ENCODE data around the gene YES1.
"Not testable (repeated sequence)": the region's sequence is repeated elsewhere in the genome, so short reads cannot be mapped to it uniquely, and the experiment has no call there.

Gene YES1

DNA sequence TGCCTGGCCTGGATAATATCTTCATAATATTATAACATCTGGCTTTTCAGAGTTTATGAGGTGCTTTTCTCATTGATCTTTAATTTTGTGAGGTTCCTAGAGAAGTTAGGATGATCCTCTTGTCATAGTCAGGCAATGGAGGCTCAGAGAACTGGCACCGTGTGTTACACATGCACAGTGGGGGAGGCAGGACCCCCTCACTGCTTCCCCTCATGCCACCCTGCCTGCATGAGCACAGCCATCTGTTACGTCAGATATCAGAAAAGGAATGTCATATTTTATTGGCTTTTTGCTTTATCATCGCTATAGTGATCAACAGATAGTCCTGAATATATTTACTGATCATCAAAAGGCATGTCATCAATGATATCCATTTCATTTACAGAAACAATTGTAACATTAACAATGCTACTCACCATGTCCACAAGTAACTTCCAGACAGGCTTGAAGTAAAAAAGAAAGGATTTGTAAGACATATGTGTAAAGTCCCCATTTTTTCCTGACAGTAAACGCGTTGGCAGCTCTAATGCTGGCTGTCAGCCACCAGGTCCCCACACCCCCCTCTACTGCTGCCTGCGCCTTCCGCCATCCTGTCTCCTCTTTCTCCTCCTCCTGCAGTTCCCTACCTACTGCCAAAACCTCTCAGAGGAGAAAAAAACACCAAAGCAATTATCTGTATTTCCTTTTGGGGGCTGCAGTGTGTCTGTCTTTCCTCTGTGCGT lies 118.4 kb downstream of the YES1 start:
- H3K4me3 ChIP-seq (ENCODE audit: low read depth in 1 of 2, low read length in 2 of 2): no peak overlapping the region
- peaks cover 11 to 19% of the 10 kb centered on the region in 2 donors for H3K36me3 ChIP-seq (ENCODE audit: control insufficient read depth in 1 of 2, insufficient read depth in 2 of 2, low read length in 2 of 2)
- no peaks in the 10 kb centered on the region for H3K27me3 ChIP-seq (ENCODE audit: low read depth, low read length)
- H3K9me3 ChIP-seq (ENCODE audit: control insufficient read depth in 1 of 2, low read length in 2 of 2): no peaks in the 10 kb centered on the region
- peaks cover 0 to 7% of the 10 kb centered on the region in 2 donors for H3K4me1 ChIP-seq (ENCODE audit: control insufficient read depth in 1 of 2, insufficient read depth in 2 of 2, low read length in 2 of 2)
- H3K27ac ChIP-seq (ENCODE audit: low read length): no peak overlapping the region

DNA sequence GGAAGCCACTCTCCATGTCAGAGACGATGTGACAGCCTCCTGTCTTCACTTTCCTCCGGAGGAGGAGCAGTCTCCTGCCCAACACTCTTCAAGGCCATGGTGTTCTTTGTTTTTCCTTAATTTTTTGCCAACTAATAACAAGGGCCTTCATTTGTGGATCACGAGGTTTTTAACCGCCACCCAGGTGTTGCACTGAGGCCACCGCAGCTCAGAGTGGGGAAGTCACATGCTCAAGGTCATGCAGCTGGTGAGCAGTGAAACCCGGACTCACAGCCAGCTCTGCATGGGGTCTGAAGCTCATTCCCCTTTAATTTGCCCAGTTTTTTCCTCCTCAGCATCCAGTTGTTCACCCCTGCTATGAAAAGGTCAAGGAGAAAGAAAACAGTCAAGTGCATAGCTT lies 119.2 kb downstream of the YES1 start:
- H3K4me1 ChIP-seq (ENCODE audit: control insufficient read depth in 1 of 2, insufficient read depth in 2 of 2, low read length in 2 of 2): peaks cover 0 to 7% of the 10 kb centered on the region in 2 donors
- peaks cover 11 to 17% of the 10 kb centered on the region in 2 donors for H3K36me3 ChIP-seq (ENCODE audit: control insufficient read depth in 1 of 2, insufficient read depth in 2 of 2, low read length in 2 of 2)
- no peaks in the 10 kb centered on the region for H3K9me3 ChIP-seq (ENCODE audit: control insufficient read depth in 1 of 2, low read length in 2 of 2)
- H3K27me3 ChIP-seq (ENCODE audit: low read depth, low read length): no peaks in the 10 kb centered on the region
- H3K27ac ChIP-seq (ENCODE audit: low read length): no peak overlapping the region
- H3K4me3 ChIP-seq (ENCODE audit: low read depth in 1 of 2, low read length in 2 of 2): no peak overlapping the region

DNA sequence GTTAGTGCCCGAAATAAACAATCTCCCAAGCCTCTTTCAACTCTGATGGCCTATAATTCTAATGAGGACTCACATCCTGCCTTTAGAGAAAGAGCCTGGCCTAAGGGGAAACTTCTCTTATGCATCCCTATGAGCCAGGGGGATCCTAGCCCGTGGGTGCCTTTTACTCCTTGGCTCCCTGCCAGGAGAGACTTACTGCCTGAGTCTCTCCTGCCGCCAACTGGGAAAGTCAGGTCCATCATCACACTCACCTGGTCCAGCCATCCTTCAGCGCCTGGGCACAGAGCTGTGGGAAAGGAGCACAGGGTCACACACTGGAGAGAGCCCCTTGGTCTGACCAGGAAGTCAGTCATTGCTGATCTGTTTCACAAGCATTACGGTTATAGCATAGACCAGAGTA lies 123.7 kb downstream of the YES1 start:
- Histone ChIP-seq H3K36me3 (ENCODE audit: control insufficient read depth in 1 of 2, insufficient read depth in 2 of 2, low read length in 2 of 2) (peaks cover 19 to 27% of the 10 kb centered on the region in 2 donors), H3K4me1 (ENCODE audit: control insufficient read depth in 1 of 2, insufficient read depth in 2 of 2, low read length in 2 of 2) (peaks cover 0 to 2% of the 10 kb centered on the region in 2 donors), H3K4me3 (ENCODE audit: low read depth in 1 of 2, low read length in 2 of 2) (no peak overlapping the region), H3K27ac (ENCODE audit: low read length) (no peak overlapping the region), H3K9me3 (ENCODE audit: control insufficient read depth in 1 of 2, low read length in 2 of 2) (no peaks in the 10 kb centered on the region), H3K27me3 (ENCODE audit: low read depth, low read length) (no peaks in the 10 kb centered on the region)

DNA sequence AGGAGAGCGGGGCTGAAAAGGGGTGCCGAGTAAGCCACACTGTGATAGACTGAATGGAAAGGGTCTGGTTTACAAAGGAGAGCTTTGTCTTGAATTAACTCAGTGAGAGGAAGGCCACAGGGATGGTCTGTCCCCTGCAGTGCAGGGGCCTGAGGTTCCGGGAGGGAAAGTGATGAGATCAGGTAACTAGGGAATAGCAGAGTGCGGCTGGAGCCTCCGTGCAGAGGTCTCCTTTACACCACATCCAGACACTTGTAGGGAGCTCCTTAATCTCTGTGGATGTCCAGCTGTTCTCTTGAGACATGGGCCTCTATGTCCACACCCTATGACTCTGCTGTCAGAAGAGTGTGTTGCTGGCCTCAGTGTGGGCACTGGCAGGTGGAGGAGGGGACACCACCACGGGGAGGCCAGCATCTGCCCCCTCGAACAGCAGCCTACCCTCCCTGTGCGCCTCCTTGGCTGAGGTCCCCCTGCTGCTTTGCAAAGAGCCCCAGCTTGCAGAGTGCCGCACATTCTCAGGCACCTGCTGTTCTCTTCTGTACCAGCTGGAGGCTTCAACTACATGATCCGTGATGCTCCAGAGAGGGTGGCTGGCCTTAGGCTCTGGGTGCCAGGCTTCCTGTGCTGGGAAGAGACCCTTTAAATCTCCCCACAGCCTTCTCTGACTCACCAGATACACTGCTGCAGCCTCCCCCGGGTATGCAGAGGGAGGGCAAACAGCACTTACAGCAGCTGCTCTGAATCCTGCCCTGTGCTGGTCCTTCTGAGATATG lies 125.5 kb downstream of the YES1 start:
- no peak overlapping the region for H3K27ac ChIP-seq (ENCODE audit: low read length)
- H3K27me3 ChIP-seq (ENCODE audit: low read depth, low read length): no peaks in the 10 kb centered on the region
- peaks cover 23 to 27% of the 10 kb centered on the region in 2 donors for H3K36me3 ChIP-seq (ENCODE audit: control insufficient read depth in 1 of 2, insufficient read depth in 2 of 2, low read length in 2 of 2)
- no peak overlapping the region for H3K4me3 ChIP-seq (ENCODE audit: low read depth in 1 of 2, low read length in 2 of 2)
- no peaks in the 10 kb centered on the region for H3K4me1 ChIP-seq (ENCODE audit: control insufficient read depth in 1 of 2, insufficient read depth in 2 of 2, low read length in 2 of 2)
- H3K9me3 ChIP-seq (ENCODE audit: control insufficient read depth in 1 of 2, low read length in 2 of 2): no peaks in the 10 kb centered on the region

DNA sequence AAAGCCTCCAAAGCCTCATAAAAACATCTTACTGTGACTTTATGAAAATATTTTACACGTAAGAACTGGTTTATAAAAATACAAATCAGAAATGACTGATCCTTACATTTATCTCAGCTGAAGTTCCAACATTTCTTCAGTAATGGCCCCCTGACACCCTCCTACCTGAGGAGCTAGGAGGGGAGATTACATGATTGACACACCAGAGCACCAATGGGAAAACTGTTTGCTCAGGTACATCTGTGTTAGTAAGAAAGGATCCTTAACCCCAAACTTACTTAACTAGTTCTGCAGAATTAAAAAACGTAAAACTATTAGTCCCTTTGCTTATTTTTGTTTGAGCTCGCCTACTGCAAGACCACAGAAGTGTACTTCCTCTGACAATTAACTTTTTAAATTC lies 126.6 kb downstream of the YES1 start:
- no peaks in the 10 kb centered on the region for H3K4me1 ChIP-seq (ENCODE audit: control insufficient read depth in 1 of 2, insufficient read depth in 2 of 2, low read length in 2 of 2)
- H3K27ac ChIP-seq (ENCODE audit: low read length): no peak overlapping the region
- H3K36me3 ChIP-seq (ENCODE audit: control insufficient read depth in 1 of 2, insufficient read depth in 2 of 2, low read length in 2 of 2): peaks cover 29 to 30% of the 10 kb centered on the region in 2 donors
- H3K4me3 ChIP-seq (ENCODE audit: low read depth in 1 of 2, low read length in 2 of 2): no peak overlapping the region
- no peaks in the 10 kb centered on the region for H3K9me3 ChIP-seq (ENCODE audit: control insufficient read depth in 1 of 2, low read length in 2 of 2)
- no peaks in the 10 kb centered on the region for H3K27me3 ChIP-seq (ENCODE audit: low read depth, low read length)

DNA sequence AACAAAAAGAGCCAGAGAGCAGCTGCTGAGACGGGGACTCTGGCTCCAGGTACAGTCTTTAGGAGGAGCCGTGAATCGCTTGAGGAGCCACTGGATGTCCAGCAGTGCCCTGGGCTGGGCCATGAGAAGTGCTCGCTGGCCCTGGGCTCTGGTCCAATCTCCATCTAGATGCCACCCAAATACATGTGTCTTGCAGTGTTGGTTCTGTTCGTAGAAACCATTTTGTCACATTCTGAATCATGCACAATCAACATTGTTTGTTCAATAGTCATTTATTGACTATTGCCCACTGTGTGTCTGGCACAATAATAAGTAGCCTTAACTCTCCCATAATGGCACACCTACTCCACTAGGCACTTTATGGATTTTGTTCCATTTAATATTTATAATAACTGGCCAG lies 128.5 kb downstream of the YES1 start:
- Histone ChIP-seq H3K27me3 (ENCODE audit: low read depth, low read length) (no peaks in the 10 kb centered on the region), H3K4me1 (ENCODE audit: control insufficient read depth in 1 of 2, insufficient read depth in 2 of 2, low read length in 2 of 2) (peaks cover 0 to 4% of the 10 kb centered on the region in 2 donors), H3K27ac (ENCODE audit: low read length) (no peak overlapping the region), H3K4me3 (ENCODE audit: low read depth in 1 of 2, low read length in 2 of 2) (no peak overlapping the region), H3K9me3 (ENCODE audit: control insufficient read depth in 1 of 2, low read length in 2 of 2) (no peaks in the 10 kb centered on the region), H3K36me3 (ENCODE audit: control insufficient read depth in 1 of 2, insufficient read depth in 2 of 2, low read length in 2 of 2) (peaks cover 29 to 34% of the 10 kb centered on the region in 2 donors)

DNA sequence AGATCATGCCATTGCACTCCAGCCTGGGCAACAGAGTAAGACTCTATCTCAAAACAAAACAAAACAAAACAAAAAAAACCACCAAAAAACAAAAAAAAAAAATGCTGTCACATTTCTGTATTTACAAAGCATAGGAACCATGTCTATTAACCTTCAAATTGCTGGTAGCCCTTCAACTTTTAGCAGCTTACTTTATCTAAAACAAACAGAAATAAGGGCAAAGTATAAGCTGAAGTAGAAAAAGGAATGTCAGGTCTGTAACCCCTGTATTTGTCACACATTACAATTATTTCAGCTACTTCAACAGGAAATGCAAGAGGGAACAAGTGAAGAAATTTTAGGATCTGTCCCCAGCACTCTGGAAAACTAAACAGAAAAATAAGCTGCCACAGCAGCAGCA lies 129.2 kb downstream of the YES1 start:
- H3K27me3 ChIP-seq (ENCODE audit: low read depth, low read length): no peaks in the 10 kb centered on the region
- H3K36me3 ChIP-seq (ENCODE audit: control insufficient read depth in 1 of 2, insufficient read depth in 2 of 2, low read length in 2 of 2): peaks cover 29 to 34% of the 10 kb centered on the region in 2 donors
- H3K4me3 ChIP-seq (ENCODE audit: low read depth in 1 of 2, low read length in 2 of 2): no peak overlapping the region
- H3K9me3 ChIP-seq (ENCODE audit: control insufficient read depth in 1 of 2, low read length in 2 of 2): no peaks in the 10 kb centered on the region
- H3K27ac ChIP-seq (ENCODE audit: low read length): no peak overlapping the region
- H3K4me1 ChIP-seq (ENCODE audit: control insufficient read depth in 1 of 2, insufficient read depth in 2 of 2, low read length in 2 of 2): peaks cover 0 to 9% of the 10 kb centered on the region in 2 donors

DNA sequence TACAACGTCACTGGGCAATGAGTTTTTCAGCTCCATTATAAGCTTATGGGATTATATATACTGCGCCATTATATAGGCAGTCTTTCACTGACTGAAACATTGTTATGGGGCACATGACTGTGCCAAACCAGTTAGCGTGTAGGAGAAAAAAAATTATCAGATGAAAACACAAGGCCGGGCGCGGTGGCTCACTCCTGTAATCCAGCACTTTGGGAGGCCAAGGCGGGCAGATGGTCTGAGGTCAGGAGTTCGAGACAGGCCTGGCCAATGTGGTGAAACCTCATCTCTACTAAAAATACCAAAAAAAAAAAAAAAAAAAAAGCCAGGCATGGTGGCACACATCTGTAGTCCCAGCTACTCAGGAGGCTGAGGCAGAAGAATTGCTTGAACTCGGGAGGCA lies 129.6 kb downstream of the YES1 start:
- not testable (repeated sequence) for H3K27ac ChIP-seq (ENCODE audit: low read length); H3K27me3 ChIP-seq (ENCODE audit: low read depth, low read length); H3K4me3 ChIP-seq (ENCODE audit: low read depth in 1 of 2, low read length in 2 of 2); H3K9me3 ChIP-seq (ENCODE audit: control insufficient read depth in 1 of 2, low read length in 2 of 2)
- peaks cover 0 to 14% of the 10 kb centered on the region in 2 donors for H3K4me1 ChIP-seq (ENCODE audit: control insufficient read depth in 1 of 2, insufficient read depth in 2 of 2, low read length in 2 of 2)
- H3K36me3 ChIP-seq (ENCODE audit: control insufficient read depth in 1 of 2, insufficient read depth in 2 of 2, low read length in 2 of 2): peaks cover 29 to 34% of the 10 kb centered on the region in 2 donors

DNA sequence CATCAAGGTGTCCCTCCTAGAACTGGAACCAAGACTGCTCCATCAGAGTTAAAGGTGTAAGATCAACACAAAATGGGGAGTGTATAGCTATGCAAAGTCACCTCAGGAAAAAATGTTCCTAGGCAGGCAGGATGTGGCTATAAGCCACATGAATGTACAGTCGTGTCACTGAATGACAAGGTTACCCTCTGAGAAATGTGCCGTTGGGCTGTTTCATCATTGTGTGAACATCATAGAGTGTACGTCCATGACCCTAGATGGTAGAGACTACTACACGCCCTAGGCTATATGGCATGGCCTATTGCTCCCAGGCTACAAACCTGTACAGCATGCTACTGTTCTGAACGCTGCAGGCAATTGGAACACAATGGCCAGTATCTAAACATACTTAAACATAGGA lies 130.1 kb downstream of the YES1 start:
- Histone ChIP-seq H3K9me3 (ENCODE audit: control insufficient read depth in 1 of 2, low read length in 2 of 2) (no peaks in the 10 kb centered on the region), H3K27me3 (ENCODE audit: low read depth, low read length) (no peaks in the 10 kb centered on the region), H3K4me3 (ENCODE audit: low read depth in 1 of 2, low read length in 2 of 2) (no peak overlapping the region), H3K27ac (ENCODE audit: low read length) (no peak overlapping the region), H3K4me1 (ENCODE audit: control insufficient read depth in 1 of 2, insufficient read depth in 2 of 2, low read length in 2 of 2) (peaks cover 0 to 15% of the 10 kb centered on the region in 2 donors), H3K36me3 (ENCODE audit: control insufficient read depth in 1 of 2, insufficient read depth in 2 of 2, low read length in 2 of 2) (peaks cover 29 to 34% of the 10 kb centered on the region in 2 donors)

DNA sequence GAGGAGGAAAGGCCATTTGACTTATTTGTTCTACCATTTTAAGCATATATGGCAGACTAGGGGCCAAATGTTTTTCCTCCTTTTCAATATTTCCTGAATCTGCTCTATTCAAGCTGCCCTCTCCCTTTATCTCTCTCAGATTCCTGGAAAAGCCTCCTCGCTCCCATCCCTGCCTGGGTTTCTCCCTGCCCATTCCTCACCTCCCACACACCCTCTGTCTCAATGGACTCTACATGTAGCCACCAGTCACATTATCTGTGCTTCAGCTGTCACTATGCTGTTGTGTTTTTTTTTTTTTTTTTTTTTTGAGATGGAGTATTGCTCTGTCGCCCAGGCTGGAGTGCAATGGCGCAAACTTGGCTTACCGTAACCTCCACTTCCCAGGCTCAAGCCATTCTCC lies 131.7 kb downstream of the YES1 start:
- no peaks in the 10 kb centered on the region for H3K9me3 ChIP-seq (ENCODE audit: control insufficient read depth in 1 of 2, low read length in 2 of 2)
- peaks cover 0 to 15% of the 10 kb centered on the region in 2 donors for H3K4me1 ChIP-seq (ENCODE audit: control insufficient read depth in 1 of 2, insufficient read depth in 2 of 2, low read length in 2 of 2)
- H3K27me3 ChIP-seq (ENCODE audit: low read depth, low read length): no peaks in the 10 kb centered on the region
- no peak overlapping the region for H3K27ac ChIP-seq (ENCODE audit: low read length)
- no peak overlapping the region for H3K4me3 ChIP-seq (ENCODE audit: low read depth in 1 of 2, low read length in 2 of 2)
- H3K36me3 ChIP-seq (ENCODE audit: control insufficient read depth in 1 of 2, insufficient read depth in 2 of 2, low read length in 2 of 2): peaks cover 26% of the 10 kb centered on the region in 2 donors

DNA sequence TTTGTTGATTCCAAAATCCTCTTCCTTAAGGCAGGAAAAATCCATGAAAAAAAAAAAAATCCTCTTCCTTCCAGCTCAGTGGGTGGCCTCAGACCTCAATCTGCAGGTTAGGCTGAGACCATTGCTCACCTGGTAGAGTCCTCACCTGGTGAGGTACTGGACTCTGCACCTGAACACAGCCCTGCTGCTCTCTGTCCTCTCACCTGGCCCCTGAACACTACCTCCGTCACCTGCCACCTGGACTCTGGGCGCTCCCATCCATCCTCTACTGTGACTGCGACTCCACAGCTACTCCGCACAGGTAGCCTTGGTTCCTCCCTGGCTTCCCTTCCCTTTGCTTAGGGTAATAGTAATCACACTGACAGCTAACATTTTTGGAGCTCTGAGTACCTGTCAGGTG lies 132.5 kb downstream of the YES1 start:
- Histone ChIP-seq H3K9me3 (ENCODE audit: control insufficient read depth in 1 of 2, low read length in 2 of 2) (no peaks in the 10 kb centered on the region), H3K36me3 (ENCODE audit: control insufficient read depth in 1 of 2, insufficient read depth in 2 of 2, low read length in 2 of 2) (peaks cover 26 to 32% of the 10 kb centered on the region in 2 donors), H3K27me3 (ENCODE audit: low read depth, low read length) (no peaks in the 10 kb centered on the region), H3K4me1 (ENCODE audit: control insufficient read depth in 1 of 2, insufficient read depth in 2 of 2, low read length in 2 of 2) (peaks cover 0 to 15% of the 10 kb centered on the region in 2 donors), H3K27ac (ENCODE audit: low read length) (no peak overlapping the region), H3K4me3 (ENCODE audit: low read depth in 1 of 2, low read length in 2 of 2) (no peak overlapping the region)
